ENCODE data around the gene ALX4.

Gene ALX4

GRCh38 chr11:44315947-44316658, 6.2 kb upstream of the ALX4 start:
- no peak for DNase-seq (ENCODE audit: low read depth, low spot score)

- DNase-seq (ENCODE audit: low read depth, low spot score): no peak
These were observed 4.8 kb upstream of the ALX4 start for GRCh38 chr11:44314733-44315132.

GRCh38 chr11:44313761-44314489, 4.0 kb upstream of the ALX4 start:
- no peak for DNase-seq (ENCODE audit: low read depth, low spot score)

- no peak for DNase-seq (ENCODE audit: low read depth, low spot score)
These were observed 2.9 kb upstream of the ALX4 start for GRCh38 chr11:44312876-44313275.

- DNase-seq (ENCODE audit: low read depth, low spot score): no peak
These were observed 1.7 kb upstream of the ALX4 start for GRCh38 chr11:44311339-44312261.

- DNase-seq (ENCODE audit: low read depth, low spot score): no peak
These were observed 729 bp upstream of the ALX4 start for GRCh38 chr11:44310463-44311272.

- DNase-seq (ENCODE audit: low read depth, low spot score): no peak
These were observed 195 bp upstream of the ALX4 start for GRCh38 chr11:44310206-44310462.

GRCh38 chr11:44308923-44309477, 939 bp downstream of the ALX4 start:
- no peak for DNase-seq (ENCODE audit: low read depth, low spot score)

- DNase-seq (ENCODE audit: low read depth, low spot score): no peak
These were observed 1.6 kb downstream of the ALX4 start for GRCh38 chr11:44308256-44308922.

- no peak for DNase-seq (ENCODE audit: low read depth, low spot score)
These were observed 2.4 kb downstream of the ALX4 start for GRCh38 chr11:44307340-44308099.

- no peak for DNase-seq (ENCODE audit: low read depth, low spot score)
These were observed 3.1 kb downstream of the ALX4 start for GRCh38 chr11:44306918-44307244.

GRCh38 chr11:44306052-44306917, 3.7 kb downstream of the ALX4 start:
- no peak for DNase-seq (ENCODE audit: low read depth, low spot score)

GRCh38 chr11:44305470-44306051, 4.4 kb downstream of the ALX4 start:
- DNase-seq (ENCODE audit: low read depth, low spot score): no peak

- no peak for DNase-seq (ENCODE audit: low read depth, low spot score)
These were observed 4.9 kb downstream of the ALX4 start for GRCh38 chr11:44305026-44305469.

- no peak for DNase-seq (ENCODE audit: low read depth, low spot score)
These were observed 5.6 kb downstream of the ALX4 start for GRCh38 chr11:44304091-44305025.

- no peak for DNase-seq (ENCODE audit: low read depth, low spot score)
These were observed 6.5 kb downstream of the ALX4 start for GRCh38 chr11:44303401-44303938.

- no peak for DNase-seq (ENCODE audit: low read depth, low spot score)
These were observed 8.2 kb downstream of the ALX4 start for GRCh38 chr11:44301564-44302271.
